CD4-positive, alpha-beta T cell treated with Interleukin-2 at 100 ng/mL for 4 hours (primary cell): Measurements from ENCODE around the gene ST7L.

Experiments used
- DNase-seq: peaks from one replicate; pipeline ENCODE4 v3.0.0-alpha.2; 2020; ENCODE audit warnings: low spot score

The ST7L gene

DNA sequence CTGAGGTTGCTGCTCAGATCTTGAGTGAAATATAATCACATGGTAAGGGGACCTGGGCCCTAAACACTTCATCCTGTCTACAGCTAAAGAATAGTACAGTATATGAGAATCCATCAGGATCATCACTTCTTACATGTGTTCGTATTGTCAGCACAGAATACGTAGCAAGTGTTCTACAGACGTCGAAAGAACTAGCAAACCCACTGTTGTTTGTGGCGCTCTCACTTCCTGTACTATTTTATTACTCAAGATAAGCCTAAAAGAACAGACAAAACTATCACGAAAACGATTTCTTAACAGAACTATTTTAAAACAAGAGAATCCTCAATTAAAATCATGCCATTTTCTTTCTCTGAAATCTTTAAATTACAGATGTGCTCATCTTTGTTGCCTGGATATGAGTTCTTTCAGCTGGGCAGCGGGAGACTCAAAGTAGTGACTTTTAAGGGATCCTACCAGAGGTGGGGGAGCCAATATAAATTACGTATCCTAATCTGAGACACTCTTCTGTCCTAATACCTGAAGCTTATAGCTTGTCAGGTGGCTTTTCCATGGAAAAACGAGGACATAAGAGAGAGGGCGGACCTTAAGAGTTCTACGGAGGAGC lies 724 bp downstream of the ST7L start:
- peak; percentile 53 for DNase-seq

DNA sequence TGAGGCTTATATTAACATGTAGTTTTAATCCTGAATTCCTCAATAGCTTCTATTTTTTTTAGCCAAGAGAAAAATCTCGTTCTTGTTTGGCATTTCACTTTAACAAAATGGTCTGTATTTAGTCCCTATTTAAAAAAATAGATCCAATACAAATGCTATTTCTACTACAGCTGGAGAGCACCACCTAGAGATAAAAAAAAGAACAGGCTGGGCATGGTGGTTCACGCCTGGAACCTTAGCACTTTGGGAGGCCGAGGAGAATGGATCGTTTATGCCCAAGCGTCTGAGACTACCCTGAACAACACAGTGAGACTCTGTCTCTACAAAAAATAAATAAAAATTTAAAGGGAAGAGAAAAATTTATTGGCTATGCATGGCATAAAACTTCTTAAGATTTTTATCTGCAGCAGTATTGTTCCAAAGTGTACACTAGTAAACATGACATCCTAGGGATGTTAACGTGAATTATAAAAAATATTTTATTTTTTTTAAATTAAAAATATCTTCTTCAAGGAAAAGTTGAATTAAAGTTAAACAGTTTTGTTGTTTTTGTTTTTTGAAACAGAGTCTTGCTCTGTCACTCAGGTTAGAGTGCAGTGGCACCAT lies 4.4 kb downstream of the ST7L start:
- DNase-seq, result peak; percentile 42

DNA sequence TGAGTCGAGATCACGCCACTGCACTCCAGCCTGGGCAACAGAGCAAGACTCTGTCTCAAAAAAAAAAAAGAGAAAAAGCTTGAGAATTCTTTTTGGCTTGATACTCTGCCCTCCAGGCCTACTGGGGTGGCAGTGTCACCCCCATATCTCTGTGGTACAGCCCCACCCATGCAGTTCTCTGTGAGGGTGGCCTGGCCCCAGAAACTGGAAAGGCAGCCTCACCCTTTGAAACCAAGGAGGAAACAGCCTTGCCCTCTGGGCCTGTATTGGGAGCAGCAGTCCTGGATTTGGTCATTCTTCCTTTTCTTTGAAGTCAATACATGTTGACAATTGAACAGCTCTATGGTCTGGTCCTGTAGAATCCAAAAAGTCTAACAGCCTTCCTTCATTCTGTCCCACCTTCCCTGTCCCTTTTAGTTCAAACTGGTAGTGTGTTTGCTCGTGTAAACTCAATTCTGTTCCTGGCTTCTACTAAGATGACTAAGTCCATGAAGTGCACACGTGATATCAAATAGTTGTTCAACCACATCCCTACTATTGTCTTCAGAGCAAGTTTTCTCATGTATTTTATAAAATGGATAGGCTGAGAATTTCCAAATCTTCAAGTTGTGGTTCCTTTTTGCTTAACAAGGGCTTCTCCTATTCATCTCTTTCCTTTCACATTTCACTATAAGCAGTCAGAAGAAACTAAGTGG lies 13.2 kb downstream of the ST7L start:
- no peak for DNase-seq

DNA sequence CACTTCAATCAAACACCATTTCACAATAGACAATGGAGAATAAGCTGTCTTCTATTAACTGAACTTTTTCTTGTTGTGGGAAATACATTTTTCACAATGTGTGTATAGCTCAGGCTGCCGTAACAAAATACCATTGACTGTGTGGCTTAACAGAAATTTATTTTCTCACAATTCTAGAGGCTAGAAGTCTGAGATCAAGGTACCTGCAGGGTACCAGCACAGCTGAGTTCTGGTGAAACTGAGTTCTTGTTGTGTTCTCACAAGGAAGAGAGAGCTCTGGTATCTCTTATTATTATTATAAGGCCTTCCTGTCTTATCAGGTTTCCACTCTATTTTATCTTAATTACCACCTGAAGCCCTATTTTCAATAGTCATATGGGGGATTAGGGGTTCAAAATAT lies 15.4 kb downstream of the ST7L start:
- no peak for DNase-seq

DNA sequence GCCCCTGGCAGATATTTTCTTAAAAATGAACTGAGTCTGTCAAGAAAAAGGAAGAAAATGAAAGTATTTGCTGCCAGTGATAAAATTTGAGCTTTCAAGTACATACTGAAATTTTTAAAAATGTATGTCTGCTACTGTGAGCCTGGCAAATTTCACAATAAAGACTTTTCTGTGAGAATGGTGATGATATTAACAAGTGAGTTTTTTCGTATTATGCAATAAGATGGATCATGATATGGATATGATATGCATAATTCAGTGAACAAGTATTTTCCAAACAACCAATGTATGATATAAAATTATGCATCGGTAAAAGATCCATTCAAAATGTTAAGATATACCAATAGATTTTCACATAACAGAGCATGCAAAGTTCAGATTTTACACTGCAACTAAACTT lies 15.9 kb downstream of the ST7L start:
- DNase-seq, result no peak

DNA sequence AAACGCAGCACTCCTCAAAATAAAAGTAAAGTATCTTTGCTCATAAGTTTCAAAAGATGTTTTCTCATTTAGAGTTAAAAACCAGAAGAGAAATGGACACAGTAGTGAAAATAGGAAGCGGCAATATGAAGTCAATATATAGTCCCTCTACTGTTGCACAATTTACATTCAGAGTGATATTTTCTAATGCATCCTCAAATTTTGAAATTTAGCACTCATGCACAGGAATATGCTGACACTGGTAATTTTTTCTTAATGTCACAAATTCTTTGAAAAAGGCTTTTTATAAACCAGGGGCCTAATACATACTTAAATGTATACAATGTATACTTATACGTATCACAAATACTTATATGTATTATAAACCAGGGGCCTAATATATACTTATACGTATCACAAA lies 19.5 kb downstream of the ST7L start:
- DNase-seq, result no peak

DNA sequence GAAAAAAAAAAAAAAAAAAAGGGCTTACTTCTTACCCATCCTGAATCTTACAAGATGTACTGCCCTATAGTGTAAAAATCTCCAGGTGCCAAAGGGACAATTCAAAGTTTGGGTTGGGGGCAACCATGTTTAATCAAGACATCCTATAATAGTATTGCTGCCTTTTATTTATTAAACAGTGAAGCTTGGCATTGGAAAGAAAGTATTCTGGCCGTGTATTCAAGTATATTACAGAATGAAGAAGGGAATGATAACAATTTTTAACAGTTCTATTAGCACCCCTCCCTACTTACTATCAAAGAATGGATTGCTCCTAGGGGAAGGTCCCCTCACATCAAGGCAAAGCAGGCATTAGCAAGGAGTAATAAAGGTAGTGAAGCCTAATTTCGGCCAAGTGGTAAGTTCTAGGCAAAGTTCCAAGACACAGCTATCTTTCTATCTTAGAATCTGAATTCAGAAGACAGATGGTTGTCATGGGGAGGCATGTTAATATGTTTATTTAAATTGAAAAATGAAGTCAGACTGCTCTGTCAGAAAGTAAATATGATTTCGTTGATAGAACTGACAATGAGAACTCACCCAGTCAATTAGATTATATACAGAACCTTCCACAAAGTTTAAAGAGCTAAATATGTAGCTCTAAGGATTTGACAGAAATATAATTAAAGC lies 24.6 kb downstream of the ST7L start:
- no peak for DNase-seq

DNA sequence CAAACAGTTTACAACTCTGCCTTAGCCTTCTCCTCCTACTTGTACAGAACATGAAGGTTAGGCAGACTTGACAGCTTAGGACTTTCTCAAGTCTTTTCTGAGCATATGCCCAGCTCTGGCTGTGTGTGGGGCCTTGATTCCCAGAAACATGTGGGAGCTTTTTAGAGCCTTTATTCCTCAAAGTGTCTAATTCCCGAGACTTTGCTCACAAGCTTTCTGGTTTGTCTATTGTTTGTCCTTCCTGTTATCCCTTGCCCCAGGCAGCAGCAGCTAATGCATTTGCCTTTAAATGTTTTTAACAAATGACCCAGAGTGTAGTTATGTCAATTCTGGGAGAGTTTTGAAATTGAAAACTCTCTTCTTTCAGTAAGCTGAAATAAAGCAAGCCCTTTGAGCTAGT lies 29.2 kb downstream of the ST7L start:
- DNase-seq, result no peak

DNA sequence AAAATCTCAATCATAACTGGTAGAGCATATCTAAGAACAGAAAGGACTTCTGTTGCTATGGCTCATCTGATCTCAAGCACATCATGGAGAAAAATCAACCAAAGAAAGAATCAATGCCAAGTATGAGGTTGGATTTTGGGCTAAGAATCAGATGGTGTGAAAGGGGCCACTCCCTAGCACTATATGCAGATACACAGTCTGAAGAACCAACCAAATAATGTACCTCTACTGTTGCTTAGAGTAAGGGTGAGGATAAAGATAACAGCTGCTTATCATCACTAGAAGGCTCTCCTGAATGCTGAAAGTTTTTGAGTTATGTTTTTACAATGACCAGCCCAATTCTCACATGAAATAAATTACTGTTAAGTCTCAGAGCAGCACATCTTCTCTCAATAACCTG lies 35.6 kb downstream of the ST7L start:
- no peak for DNase-seq

DNA sequence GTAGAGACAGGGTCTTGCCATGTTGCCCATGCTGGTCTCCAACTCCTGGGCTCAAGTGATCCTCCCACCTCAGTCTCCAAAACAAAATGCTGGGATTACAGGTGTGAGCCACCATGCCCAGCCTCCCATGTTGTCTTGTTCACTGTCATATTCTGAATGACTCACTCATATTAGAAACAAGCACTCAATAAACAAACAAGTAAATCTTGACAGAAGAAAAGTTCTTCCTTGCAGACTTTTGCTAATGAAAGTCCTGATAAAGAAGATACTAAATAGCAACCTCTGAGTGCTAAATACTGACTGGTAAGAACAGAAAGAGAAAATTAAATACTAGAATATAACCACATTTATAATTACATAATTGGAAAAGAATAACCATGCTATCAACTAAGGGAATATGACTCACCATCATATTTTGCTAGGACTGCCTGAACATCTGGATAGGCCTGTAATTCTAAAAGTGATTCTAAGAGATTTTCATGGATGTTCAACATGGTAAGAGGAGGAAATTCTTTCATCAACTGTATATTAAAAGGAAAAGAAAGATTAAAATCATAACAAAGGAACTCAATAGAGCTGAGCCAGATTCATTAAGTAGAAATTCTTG lies 37.3 kb downstream of the ST7L start:
- no peak for DNase-seq

DNA sequence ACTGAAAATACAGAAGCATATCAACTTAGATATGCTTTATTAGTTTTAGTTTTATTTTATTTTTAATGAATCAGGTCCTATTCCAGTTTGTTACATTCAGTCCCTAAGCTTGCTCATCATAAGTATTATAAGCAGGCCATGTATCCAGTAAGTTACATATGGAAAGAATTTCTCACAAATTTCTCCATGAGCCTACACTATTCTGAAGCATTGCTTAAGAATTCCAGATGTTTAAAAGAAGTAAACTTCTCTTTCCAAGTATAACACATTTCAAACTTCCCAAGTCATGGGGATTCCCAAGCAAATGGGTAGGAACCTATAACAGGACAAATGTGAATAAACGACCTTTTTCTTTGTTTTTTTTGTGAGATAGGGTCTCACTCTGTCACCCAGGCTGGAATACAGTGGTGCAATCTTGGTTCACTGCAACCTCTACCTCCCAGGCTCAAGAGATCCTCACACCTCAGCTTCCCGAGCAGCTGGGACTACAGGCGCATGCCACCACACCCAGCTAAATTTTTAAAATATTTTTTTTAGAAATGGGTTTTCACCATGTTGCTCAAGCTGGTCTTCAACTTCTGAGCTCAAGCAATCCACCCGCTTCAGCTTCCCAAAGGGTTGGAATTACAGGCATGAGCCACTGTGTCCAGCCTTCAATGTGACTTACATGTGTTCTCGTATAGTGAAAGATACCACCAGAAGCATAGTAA lies 39.0 kb downstream of the ST7L start:
- DNase-seq, result no peak

DNA sequence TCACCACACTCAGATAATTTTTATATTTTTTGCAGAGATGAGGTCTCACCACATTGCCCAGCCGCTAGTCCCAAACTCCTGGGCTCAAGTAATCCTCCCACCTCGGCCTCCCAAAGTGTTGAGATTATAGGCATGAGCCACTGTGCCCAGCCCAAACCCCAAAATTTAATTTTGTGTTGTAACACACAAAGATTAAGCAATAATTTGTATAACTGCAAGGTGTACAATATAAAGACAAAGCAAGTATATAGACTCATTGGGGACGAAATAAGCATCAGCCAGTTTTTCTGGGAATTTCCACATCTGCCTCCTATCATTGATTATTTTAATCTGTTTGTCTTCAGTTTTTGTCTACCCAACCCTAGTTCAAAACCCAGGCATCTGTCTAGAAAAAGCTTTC lies 42.7 kb downstream of the ST7L start:
- DNase-seq, result no peak

DNA sequence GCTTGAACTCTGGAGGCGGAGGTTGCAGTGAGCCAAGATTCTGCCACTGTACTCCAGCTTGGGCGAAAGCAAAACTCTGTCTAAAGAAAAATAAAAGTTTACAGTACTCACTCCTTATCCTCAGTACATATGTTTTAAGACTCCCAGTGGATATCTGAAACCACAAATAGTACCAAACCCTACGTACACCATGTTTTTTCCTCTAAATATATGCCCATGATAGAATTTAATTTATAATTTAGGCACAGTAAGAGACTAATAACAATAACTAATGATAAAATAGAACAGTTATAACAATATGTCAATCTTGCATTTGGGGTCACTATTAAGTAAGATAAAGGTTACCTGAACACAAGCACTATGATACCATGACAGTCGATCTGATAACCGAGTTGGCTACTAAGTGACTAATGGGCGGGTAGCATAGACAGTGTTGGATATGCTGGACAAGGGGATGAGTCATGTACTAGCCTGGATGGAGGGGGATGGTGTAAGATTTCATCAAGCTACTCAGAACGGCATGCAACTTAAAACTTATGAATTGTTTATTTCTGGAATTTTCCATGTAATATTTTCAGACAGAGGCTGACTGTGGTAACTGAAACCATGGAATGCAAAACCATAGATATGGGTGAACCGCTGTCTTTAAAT lies 43.7 kb downstream of the ST7L start:
- no peak for DNase-seq

DNA sequence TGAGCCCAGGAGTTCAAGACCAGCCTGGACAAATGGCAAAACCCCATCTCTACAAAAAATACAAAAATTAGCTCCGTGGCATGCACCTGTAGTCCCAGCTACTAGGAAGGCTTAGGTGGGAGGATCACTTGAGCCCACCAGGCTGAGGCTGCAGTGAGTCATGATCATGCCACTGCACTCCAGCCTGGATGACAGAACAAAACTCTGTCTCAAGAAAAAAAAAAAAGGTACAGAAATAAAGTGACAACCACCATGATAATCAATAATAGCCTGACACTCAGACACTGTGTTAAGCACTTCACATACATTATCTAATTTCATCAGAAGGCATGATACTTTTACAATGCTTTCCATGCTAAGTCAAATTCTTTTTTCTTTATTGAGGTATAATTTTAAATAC lies 53.1 kb downstream of the ST7L start:
- no peak for DNase-seq

DNA sequence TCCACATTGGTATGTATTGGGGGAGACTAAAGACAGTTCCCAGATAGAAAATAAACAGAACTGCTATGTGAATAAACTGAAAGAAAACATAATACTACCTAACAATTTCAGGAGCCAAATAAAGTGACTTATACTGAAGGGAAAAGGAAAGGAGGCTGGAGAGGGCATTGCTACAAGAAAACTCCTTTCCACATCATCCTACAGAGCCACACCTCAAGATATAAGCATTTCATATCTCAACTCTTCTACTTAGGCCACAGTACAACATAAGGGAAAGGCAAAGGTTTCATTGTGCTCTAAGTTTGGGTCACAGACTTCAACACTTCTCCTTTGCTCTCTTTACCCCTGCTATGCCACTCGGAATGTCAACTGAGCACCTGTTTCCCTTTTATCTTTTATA lies 54.9 kb downstream of the ST7L start:
- DNase-seq, result no peak

DNA sequence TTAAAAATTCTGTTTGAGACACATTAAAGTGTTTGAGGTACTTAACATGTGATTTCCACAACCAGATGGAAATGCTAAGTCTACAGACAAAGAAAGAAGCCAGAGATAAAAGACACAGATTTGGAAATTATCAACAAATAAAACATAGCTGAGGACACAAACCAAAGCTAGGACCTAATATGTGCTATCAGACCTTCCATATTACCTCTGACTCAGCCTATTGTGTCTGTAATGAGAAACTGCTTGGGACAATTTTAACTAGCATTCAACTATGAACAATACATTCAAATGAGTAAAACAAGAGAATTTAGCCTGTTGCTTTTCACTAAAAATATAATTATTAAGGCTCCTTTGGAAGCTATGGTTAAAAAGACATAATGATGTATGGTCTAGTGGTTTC lies 55.6 kb downstream of the ST7L start:
- no peak for DNase-seq

DNA sequence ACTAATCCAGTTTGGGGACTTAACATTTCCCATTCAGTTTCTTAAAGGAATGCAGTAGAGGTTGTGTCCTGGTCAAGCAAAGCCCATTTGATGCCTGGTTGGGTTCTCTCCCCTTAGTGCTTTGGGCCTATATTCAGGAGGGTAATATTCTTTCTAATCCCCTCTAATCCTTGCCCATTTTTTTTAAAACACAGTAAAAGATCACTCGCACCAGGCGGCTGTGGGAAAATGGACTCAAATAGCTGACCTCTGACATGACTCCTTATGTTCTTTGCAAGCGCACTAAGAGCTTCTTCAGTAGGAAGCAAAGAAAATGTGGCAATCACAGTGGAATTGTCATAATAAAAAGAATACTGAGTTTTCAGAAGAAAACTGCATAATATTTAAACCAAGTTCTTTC lies 60.3 kb downstream of the ST7L start:
- no peak for DNase-seq

DNA sequence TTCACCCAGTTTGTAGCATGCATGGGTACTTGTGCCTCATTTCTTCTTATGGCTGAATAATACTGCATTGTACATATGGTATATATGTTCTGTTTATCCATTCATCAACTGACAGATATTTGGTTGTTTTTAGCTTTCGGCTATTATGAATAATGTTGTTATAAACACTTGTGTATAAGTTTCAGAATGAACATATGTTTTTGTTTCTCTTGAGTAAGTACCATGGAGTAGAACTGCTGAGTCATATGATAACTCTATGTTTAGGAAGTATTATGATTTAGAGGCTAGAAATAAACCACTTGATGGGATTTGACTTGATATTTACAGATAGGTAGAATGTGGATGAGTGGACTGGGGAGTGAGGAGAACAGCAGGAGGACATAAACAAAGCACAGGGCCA lies 61.6 kb downstream of the ST7L start:
- no peak for DNase-seq

DNA sequence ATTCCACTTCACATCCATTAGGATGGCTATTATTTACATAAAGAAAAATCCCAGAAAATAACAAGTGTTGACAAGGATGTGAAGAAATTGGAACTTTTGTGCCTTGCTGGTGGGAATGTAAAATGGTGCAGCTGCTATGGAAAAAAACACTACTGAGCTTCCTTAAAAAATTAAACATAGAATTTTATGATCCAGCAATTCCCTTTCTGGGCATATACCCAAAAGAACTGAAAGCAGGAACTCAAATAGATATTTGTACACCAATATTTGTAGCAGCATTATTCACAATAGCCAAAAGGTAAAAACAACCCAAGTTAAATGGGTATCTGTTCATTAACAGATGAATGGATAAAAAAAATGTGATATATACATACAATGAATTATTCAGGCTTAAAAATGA lies 64.5 kb downstream of the ST7L start:
- DNase-seq, result no peak

DNA sequence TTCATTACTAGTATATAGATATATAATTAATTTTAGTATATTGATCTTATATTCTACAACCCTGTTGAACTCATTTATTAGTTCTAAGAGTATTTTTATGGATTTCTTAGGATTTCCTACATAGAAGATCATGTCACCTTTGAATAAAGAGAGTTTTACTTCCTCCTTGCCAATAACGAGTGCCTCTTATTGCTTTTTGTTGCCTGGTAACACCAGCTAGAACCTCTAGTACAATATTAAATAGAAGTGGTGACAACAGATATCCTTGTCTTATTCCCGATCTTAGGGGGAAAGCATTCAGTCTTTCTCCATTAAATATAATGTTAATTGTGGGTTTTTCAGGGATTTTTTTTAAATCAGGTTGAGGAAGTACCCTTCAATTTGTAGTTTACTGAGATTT lies 69.4 kb downstream of the ST7L start:
- no peak for DNase-seq

DNA sequence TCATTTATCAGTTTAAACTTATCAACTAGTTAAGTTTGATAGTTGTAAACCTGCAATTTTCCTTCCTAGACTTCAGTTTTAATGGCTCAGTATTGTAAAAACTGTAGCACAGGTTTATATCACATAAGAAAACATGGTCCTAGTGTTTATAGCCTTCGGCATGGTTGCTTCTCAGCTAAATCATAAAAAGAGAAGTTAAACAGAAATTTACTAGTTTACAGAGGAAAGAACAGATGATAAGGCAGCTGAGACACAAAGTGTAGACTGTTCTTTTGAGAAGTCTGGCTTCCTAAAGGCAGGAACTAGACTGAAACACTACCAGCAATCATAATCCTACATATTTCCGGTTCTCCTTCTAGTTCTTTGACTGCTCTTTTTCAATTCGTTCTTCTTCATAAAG lies 70.4 kb downstream of the ST7L start:
- DNase-seq, result no peak

DNA sequence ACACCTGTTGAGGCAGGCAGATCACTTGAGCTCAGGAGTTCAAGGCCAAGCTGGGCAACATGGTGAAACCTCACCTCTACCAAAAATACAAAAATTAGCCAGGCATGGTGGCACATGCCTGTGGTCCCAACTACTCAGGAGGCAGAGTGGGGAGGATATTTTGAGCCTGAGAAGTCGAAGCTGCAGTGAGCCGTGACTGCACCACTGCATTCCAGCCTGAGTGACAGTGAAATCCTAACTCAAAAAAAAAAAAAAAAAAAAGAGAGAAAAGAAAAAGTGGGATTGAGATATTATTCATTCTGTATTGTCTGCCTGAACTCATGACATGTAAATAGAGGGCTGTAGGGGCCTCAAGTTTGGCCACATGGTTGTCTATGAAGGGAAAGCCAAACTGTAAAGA lies 72.9 kb downstream of the ST7L start:
- no peak for DNase-seq
